Endothelial cell of umbilical vein (primary cell): ENCODE measurements around the gene ANO6.

ENCODE experiments used
- CTCF ChIP-seq, 2 donors: IDR thresholded peaks; 1 replicate in 1 of 2; 2 replicates in 1 of 2; pipeline ENCODE4 v1.5.1; 2011; ENCODE audit warnings: low read length in 2 of 2, mild to moderate bottlenecking in 2 of 2, moderate library complexity in 2 of 2, control low read depth in 1 of 2, inconsistent platforms in 1 of 2, low read depth in 1 of 2; ENCODE audit not compliant: insufficient read depth in 1 of 2; ENCODE audit errors: extremely low read depth in 1 of 2
- POLR2A ChIP-seq: IDR thresholded peaks from 2 replicates; pipeline ENCODE4 v1.6.1; 2012; ENCODE audit warnings: low read depth, mild to moderate bottlenecking, control low read depth, low read length
- POLR2AphosphoS5 ChIP-seq: IDR thresholded peaks from 2 replicates; pipeline ENCODE4 v1.6.1; 2012; ENCODE audit warnings: low read depth, mild to moderate bottlenecking, control low read depth, low read length, moderate library complexity; ENCODE audit not compliant: insufficient read depth

GRCh38 chr12:45276154-45276755 lies 60.4 kb downstream of the ANO6 start:
- TF ChIP-seq CTCF (IDR thresholded peaks at IDR 0.05; ENCODE audit: extremely low read depth in 1 of 2, insufficient read depth in 1 of 2, low read depth in 1 of 2, low read length in 2 of 2) (no peak), POLR2A (no peak), POLR2AphosphoS5 (no peak)
